Colonic mucosa (tissue), 4 donors: ENCODE measurements around the gene LIN7C. TPM values are rescaled to one million over a fixed set of nuclear protein-coding genes. Genes with fewer than 3 reads are reported as not detected.
A peak's percentile ranks its signal among the peaks of the same experiment; 100 is the strongest.

ENCODE experiments used
- DNase-seq: peaks from one replicate; pipeline ENCODE4 v3.0.0-alpha.2; 2020
- H3K27ac ChIP-seq: fragments of 200-600 bp; one replicate; pipeline ENCODE4 v1.8.0; 2021
- H3K27me3 ChIP-seq: fragments of 200-600 bp; one replicate; pipeline ENCODE4 v1.8.0; 2021
- H3K36me3 ChIP-seq: fragments of 200-600 bp; one replicate; pipeline ENCODE4 v1.8.0; 2021
- H3K4me1 ChIP-seq: fragments of 200-600 bp; one replicate; pipeline ENCODE4 v1.8.0; 2021; ENCODE audit warnings: mild to moderate bottlenecking
- H3K4me3 ChIP-seq: fragments of 200-600 bp; one replicate; pipeline ENCODE4 v1.8.0; 2021
- H3K9ac ChIP-seq, 2 donors: one replicate each; pipeline ENCODE4 v1.7.0; 2013; ENCODE audit warnings: control low read depth in 2 of 2, low read depth in 2 of 2, low read length in 2 of 2
- H3K9me3 ChIP-seq: fragments of 200-600 bp; one replicate; pipeline ENCODE4 v1.8.0; 2021
- CTCF ChIP-seq: fragments of 200-600 bp; IDR thresholded peaks from one replicate; pipeline ENCODE4 v1.8.0; 2022; ENCODE audit warnings: antibody characterized with exemption, mild to moderate bottlenecking
- intact Hi-C: fragments of 100-400 bp; cut with DNase I; formaldehyde crosslinking; loops from one replicate; pipeline ENCODE4 v1.14.1; 2022
- total RNA-seq, 2 donors: library from RNA; stranded (reverse); fragmentation: NEBNext Ultra II Directional in 1 of 2; extraction: Animal tissue kit (Norgen Biotek cat#: 25700) in 1 of 2; gene quantifications; one replicate each; pipeline ENCODE4 v1.2.1, GENCODE V29; 2021
- donor health status: healthy.
- donor health status: DM: no; HTN: no; CAD: no.
- donor health status: DM: no; HTN: no; CAD: no.

LIN7C gene, protein sequence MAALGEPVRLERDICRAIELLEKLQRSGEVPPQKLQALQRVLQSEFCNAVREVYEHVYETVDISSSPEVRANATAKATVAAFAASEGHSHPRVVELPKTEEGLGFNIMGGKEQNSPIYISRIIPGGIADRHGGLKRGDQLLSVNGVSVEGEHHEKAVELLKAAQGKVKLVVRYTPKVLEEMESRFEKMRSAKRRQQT
- 10 to 100 TPM; 40.7 to 53.0 TPM for total RNA-seq

DNA sequence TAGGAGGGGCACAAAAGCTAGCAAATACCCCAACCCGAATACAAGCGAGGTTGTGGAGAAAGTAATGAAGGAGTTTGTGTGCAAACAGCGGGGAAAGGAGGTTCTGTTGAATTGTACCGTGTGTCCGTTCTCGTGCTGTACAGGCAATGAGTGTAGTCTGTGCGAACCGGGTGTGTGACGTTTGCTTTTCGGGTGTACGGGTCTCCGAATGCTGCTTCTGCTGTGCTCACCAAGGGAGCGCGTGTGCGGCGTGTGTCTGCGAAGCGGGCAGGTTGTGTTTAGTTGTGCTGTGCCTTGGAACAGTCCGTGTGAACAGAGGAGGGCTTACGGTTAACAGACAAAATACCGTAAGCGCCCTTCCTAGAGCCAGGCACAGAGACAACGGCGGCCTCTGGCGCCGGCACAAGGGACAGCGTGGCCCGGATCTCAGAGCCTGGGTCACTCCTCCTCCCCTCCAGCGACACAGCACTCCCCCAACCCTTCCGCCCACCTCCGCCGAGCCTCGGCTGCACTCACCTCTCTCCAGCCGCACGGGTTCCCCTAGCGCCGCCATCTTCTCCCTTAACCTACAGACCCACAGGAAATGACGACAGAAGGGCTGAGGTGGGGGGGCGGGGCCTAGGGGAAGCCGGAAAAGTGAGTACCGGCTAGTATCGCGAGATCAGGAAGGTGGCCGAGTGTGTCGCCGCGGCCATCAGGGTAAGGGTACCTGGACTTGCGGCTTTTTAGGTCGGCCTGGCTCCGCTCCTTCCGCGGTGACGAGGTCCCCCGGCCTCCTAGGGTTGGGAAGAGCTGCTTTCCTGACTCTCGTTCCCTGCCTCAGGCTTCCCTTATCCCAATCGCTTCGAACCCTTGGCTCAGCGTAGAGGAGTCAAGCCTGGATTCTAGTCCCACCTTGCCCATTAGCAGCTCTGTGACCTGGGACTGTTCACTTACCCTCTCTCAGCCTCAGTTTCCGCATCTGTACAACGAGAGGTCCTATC lies at the start of gene LIN7C:
TSS of gene LIN7C (minus strand) at position 570 of the 983 bp plus-strand sequence. CDS start at position 553, 17 bp downstream.
- Histone ChIP-seq H3K9me3 (no peaks in the 10 kb centered on the region), H3K9ac (peak within 1 kb of the TSS; percentile 88 to 96), H3K4me3 (peak within 1 kb of the TSS; percentile 79), H3K36me3 (no peaks in the 10 kb centered on the region), H3K4me1 (peaks cover 10% of the 10 kb centered on the region), H3K27ac (peak within 1 kb of the TSS; percentile 83), H3K27me3 (no peaks in the 10 kb centered on the region)
- TF ChIP-seq CTCF: no peak
- DNase-seq: peak; percentile 99
- intact Hi-C loops: no loop called here

DNA sequence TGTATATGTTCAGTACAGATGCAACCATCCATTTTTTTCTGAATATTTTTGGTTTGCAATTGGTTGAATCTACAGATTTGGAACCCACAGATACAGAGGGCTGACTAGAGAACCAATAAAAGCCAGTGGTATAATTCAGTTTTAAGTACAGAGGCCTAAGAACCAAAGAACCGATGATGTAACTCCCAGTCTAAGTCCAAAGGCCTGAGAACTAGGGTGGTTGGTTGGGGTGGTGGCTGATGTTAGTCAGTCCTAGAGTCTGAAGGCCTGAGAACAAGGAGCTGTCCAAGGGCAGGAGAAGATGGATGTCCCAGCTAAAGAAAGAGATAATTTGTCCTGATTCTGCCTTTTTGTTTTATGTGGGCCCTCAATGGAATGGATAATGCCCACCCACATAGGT lies 48.7 kb upstream of the LIN7C start:
- Histone ChIP-seq H3K9ac (no peak overlapping the region), H3K9me3 (no peaks in the 10 kb centered on the region), H3K27me3 (no peaks in the 10 kb centered on the region), H3K4me3 (no peak overlapping the region), H3K4me1 (no peaks in the 10 kb centered on the region), H3K27ac (no peak overlapping the region), H3K36me3 (no peaks in the 10 kb centered on the region)
- intact Hi-C loops: no loop called here
- TF ChIP-seq CTCF: no peak
- DNase-seq: no peak

DNA sequence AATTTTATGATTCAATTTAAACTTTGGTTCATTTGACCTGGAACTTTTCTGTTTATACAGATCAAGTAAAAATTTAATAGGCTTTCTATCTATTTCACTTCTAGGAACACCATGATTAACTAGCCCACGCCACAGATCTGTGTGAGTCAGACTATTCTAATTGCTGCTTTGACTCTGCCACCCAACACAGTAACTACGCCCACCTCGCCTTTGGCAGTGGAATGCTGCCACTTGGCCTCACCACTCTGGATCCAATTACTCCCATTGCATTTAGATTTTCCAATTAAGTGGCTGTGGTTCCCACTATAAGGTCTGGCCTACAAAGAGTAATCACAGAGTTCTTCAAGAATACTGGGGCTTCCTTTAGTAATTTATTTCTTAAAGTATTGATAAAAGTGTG lies 46.6 kb upstream of the LIN7C start:
- Histone ChIP-seq H3K27me3 (no peaks in the 10 kb centered on the region), H3K36me3 (no peaks in the 10 kb centered on the region), H3K9ac (no peak overlapping the region), H3K9me3 (no peaks in the 10 kb centered on the region), H3K4me3 (no peak overlapping the region), H3K27ac (no peak overlapping the region), H3K4me1 (no peaks in the 10 kb centered on the region)
- TF ChIP-seq CTCF: no peak
- no peak for DNase-seq
- intact Hi-C loops: no loop called here

- Histone ChIP-seq H3K27me3 (no peaks in the 10 kb centered on the region), H3K9me3 (no peaks in the 10 kb centered on the region), H3K4me3 (no peak overlapping the region), H3K4me1 (no peaks in the 10 kb centered on the region), H3K9ac (no peak overlapping the region), H3K27ac (no peak overlapping the region), H3K36me3 (no peaks in the 10 kb centered on the region)
- no peak for DNase-seq
- TF ChIP-seq CTCF: no peak
- intact Hi-C loops: no loop called here
Observed at GRCh38 chr11:27552341-27552740, 45.8 kb upstream of the LIN7C start.

- no peak for TF ChIP-seq CTCF
- H3K9me3 ChIP-seq: no peaks in the 10 kb centered on the region
- H3K4me3 ChIP-seq: no peak overlapping the region
- no peaks in the 10 kb centered on the region for H3K36me3 ChIP-seq
- H3K9ac ChIP-seq: no peak overlapping the region
- no peak overlapping the region for H3K27ac ChIP-seq
- H3K27me3 ChIP-seq: no peaks in the 10 kb centered on the region
- no peak for DNase-seq
- intact Hi-C loops: no loop called here
- H3K4me1 ChIP-seq: no peaks in the 10 kb centered on the region
Observed at GRCh38 chr11:27551127-27551526, 44.6 kb upstream of the LIN7C start.
